RWPE1 (cell line): ENCODE measurements around the gene MTMR6.

Experiments used
- CTCF ChIA-PET: fragments of 350-600 bp; sonication (Branson Sonifier 250); formaldehyde crosslinking; extraction: SDS; loops from one replicate; lab custom pipeline; 2021; lab: Yijun Ruan, JAX
- POLR2A ChIA-PET: fragments of 400-600 bp; formaldehyde crosslinking; extraction: SDS; loops from one replicate; lab custom pipeline; 2020; ENCODE audit warnings: antibody characterized with exemption; ENCODE audit not compliant: low non-redundant PET; lab: Yijun Ruan, JAX
- DNase-seq: peaks from one replicate; pipeline ENCODE4 v3.0.0; 2012; ENCODE audit warnings: low spot score
- H3K27ac ChIP-seq: fragments of 450-650 bp; 2 replicates; pipeline ENCODE4 v1.5.1; 2017
- CTCF ChIP-seq: fragments of 450-650 bp; conservative IDR thresholded peaks from 2 replicates; pipeline ENCODE4 v1.5.1; 2017; ENCODE audit warnings: low read depth, mild to moderate bottlenecking

The MTMR6 gene

GRCh38 chr13:25232937-25233515, 54.3 kb downstream of the MTMR6 start:
- peak; percentile 61 for TF ChIP-seq CTCF
- no peak overlapping the region for H3K27ac ChIP-seq
- ChIA-PET POLR2A (no interaction called here), CTCF (no interaction called here)
- peak; percentile 30 for DNase-seq

DNA sequence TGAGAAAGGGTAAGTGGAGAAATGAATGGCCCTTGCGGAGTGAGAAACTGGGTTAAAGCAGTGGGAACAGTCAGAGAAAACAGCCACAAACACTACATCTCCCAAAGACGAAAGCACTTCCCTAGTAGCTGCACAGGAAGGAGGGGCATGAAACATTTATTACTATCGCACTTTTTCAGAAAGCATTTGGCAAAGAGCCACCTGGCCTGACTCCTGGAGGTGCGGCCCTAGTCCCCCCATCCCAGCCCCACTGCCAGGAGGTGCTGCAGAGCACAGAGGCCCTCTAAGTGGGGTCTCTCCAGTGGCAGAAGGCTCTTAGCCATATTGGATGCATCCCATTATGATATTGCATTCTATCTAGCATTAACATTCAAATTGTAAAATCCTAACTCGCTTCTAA, 55.8 kb downstream of the MTMR6 start:
- no peak for TF ChIP-seq CTCF
- ChIA-PET CTCF (interaction anchor here (0.7 kb wide), 1 partner anchor 144 kb away, joined by 5 read pairs; no protein-coding TSS in a partner anchor), POLR2A (no interaction called here)
- H3K27ac ChIP-seq = no peak overlapping the region
- no peak for DNase-seq

DNA sequence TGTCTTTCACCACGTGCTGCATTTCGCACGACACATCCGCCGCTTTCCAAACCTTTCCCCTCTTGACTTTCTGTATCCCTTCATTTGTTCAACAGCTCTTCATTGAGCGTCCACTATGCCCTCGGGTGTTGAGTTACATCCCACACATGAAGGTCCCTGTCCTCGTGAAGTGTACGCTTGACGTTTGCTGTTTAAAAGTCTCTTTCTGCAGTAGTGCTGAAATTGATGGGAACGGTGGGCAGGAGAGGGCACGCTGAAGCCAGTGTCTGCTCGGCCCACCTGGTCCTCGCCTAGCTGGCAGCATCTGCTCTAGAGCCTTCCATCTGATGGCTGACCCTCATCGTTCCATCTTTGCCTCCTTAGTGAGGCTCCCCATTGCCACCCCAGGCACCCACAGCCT, 59.6 kb downstream of the MTMR6 start:
- TF ChIP-seq CTCF = no peak
- POLR2A ChIA-PET = no interaction called here
- CTCF ChIA-PET = no interaction called here
- no peak for DNase-seq
- H3K27ac ChIP-seq = no peak overlapping the region

- CTCF ChIA-PET = no interaction called here
- no peak overlapping the region for H3K27ac ChIP-seq
- POLR2A ChIA-PET = no interaction called here
- DNase-seq = no peak
- TF ChIP-seq CTCF = no peak
Observed at GRCh38 chr13:25225970-25226369, 61.3 kb downstream of the MTMR6 start.

- DNase-seq = no peak
- no peak for TF ChIP-seq CTCF
- POLR2A ChIA-PET = no interaction called here
- CTCF ChIA-PET = interaction anchor here (0.6 to 1.2 kb wide), 3 partner anchors 11 to 229 kb away, joined by 3 to 4 read pairs (median 3); no protein-coding TSS in a partner anchor
- H3K27ac ChIP-seq = no peak overlapping the region
Observed at GRCh38 chr13:25224151-25224550, 63.1 kb downstream of the MTMR6 start.

DNA sequence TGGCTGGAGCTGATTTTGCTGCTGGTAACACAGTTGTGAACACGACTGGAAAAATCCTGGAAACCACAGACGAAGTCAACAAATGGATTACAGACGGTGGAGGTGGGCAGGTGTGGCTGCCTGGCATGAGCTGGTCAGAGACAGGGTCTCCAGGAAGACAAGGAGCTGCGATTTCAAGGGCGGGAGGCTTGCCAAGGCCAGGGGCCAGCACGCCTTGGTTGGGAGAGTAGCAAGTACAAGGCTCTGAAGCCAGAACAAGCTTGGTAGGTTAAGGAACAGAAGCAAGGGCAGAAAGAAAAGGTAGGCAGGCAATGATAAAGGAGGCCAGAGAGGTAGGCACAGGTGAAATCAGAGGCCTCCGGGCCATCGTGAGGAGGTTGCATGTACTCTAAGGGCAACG, 64.5 kb downstream of the MTMR6 start:
- ChIA-PET POLR2A (no interaction called here), CTCF (no interaction called here)
- DNase-seq = no peak
- no peak overlapping the region for H3K27ac ChIP-seq
- TF ChIP-seq CTCF = no peak

- TF ChIP-seq CTCF = no peak
- ChIA-PET CTCF (no interaction called here), POLR2A (no interaction called here)
Observed at GRCh38 chr13:25218019-25218418, 69.3 kb downstream of the MTMR6 start.

More at GRCh38 chr13:25218019-25218418, 69.3 kb downstream of the MTMR6 start:
- DNase-seq = no peak
- H3K27ac ChIP-seq = no peak overlapping the region
